PFSK-1 (cell line): ENCODE data around the gene CYBA.

ENCODE experiments used
- FOXP2 ChIP-seq: optimal IDR thresholded peaks from 2 replicates; pipeline ENCODE3; 2011; ENCODE audit warnings: borderline replicate concordance, control low read depth, inconsistent platforms; ENCODE audit not compliant: insufficient read depth; ENCODE audit errors: extremely low read length, extremely low read depth
- POLR2AphosphoS5 ChIP-seq: IDR thresholded peaks from 2 replicates; pipeline ENCODE4 v1.6.1; 2012; ENCODE audit warnings: low read depth, mild to moderate bottlenecking, control low read depth, low read length, moderate library complexity
- REST ChIP-seq, 2 experiments: IDR thresholded peaks; 2 replicates each; pipeline versions ENCODE4 v1.6.1 to v1.8.0; 2011 to 2012; ENCODE audit warnings: low read depth in 2 of 2, low read length in 2 of 2, control low read depth in 1 of 2, inconsistent platforms in 1 of 2, mild to moderate bottlenecking in 1 of 2, moderate library complexity in 1 of 2; ENCODE audit not compliant: insufficient read depth in 1 of 2
- SIN3A ChIP-seq: IDR thresholded peaks from 2 replicates; pipeline ENCODE4 v1.6.1; 2012; ENCODE audit warnings: mild to moderate bottlenecking, low read length, moderate library complexity, borderline replicate concordance; ENCODE audit not compliant: insufficient read depth
- TAF1 ChIP-seq: IDR thresholded peaks from 2 replicates; pipeline ENCODE4 v1.6.1; 2012; ENCODE audit warnings: low read length, control low read depth, borderline replicate concordance; ENCODE audit not compliant: insufficient read depth

Gene CYBA

DNA sequence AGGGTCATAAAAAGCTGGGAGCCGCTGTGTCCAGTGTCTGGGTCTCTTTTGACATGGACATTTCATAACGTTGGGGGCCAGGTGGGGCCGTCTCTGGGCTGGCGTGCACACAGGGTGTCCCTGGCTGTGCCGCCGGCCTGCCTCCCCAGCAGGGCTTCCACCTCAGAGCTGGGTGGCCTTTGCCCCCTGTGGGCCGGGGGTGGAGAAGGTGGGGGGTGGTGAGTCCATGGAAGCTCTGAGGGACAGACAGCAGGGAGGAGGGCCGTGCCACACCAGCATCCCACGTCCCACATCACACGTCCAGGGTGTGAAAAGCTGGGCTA lies 36.4 kb upstream of the CYBA start:
- TF ChIP-seq FOXP2 (no peak), POLR2AphosphoS5 (no peak), REST (IDR thresholded peaks at IDR 0.05; ENCODE audit: insufficient read depth in 1 of 2, low read depth in 2 of 2, low read length in 2 of 2) (no peak), SIN3A (no peak), TAF1 (no peak)

- TF ChIP-seq POLR2AphosphoS5 (no peak), SIN3A (no peak), FOXP2 (peak; percentile 43), REST (IDR thresholded peaks at IDR 0.05; ENCODE audit: insufficient read depth in 1 of 2, low read depth in 2 of 2, low read length in 2 of 2) (no peak), TAF1 (no peak)
These were observed 35.8 kb upstream of the CYBA start, which contains the start of gene SNAI3 for GRCh38 chr16:88686439-88687253. Gene SNAI3, minus strand, starts transcription at chr16:88686507. Its CDS starts 101 bp downstream, at chr16:88686406.

GRCh38 chr16:88686062-88686438 lies 35.2 kb upstream of the CYBA start:
- TF ChIP-seq REST (IDR thresholded peaks at IDR 0.05; ENCODE audit: insufficient read depth in 1 of 2, low read depth in 2 of 2, low read length in 2 of 2): no peak
- TF ChIP-seq TAF1: no peak
- TF ChIP-seq FOXP2: no peak
- TF ChIP-seq POLR2AphosphoS5: no peak

- TF ChIP-seq POLR2AphosphoS5 (no peak), TAF1 (no peak), SIN3A (no peak), REST (IDR thresholded peaks at IDR 0.05; ENCODE audit: insufficient read depth in 1 of 2, low read depth in 2 of 2, low read length in 2 of 2) (no peak), FOXP2 (no peak)
These were observed 34.6 kb upstream of the CYBA start for GRCh38 chr16:88685156-88686061.
